MM.1S (cell line): ENCODE measurements around the gene KRTAP4-1.
"Not testable (repeated sequence)": the region's sequence is repeated elsewhere in the genome, so short reads cannot be mapped to it uniquely, and the experiment has no call there.

Source experiments
- DNase-seq: peaks from one replicate; pipeline ENCODE4 v3.0.0-alpha.2; 2015
- H2AFZ ChIP-seq: fragments of 300-600 bp; sonication (generic); 2 replicates; pipeline ENCODE4 v1.6.0; 2016; ENCODE audit warnings: antibody characterized with exemption, low read length
- H3F3A ChIP-seq: fragments of 300-600 bp; sonication (generic); 2 replicates; pipeline ENCODE4 v1.6.1; 2016; ENCODE audit warnings: mild to moderate bottlenecking, antibody characterized with exemption, low read length, moderate library complexity, mixed read lengths; ENCODE audit not compliant: insufficient read depth
- H3K27ac ChIP-seq: fragments of 300-600 bp; sonication (generic); 2 replicates; pipeline ENCODE4 v1.5.1; 2016; ENCODE audit warnings: mild to moderate bottlenecking, low read length
- H3K27me3 ChIP-seq: fragments of 300-600 bp; sonication (generic); replicated peaks from 2 replicates; pipeline ENCODE4 v1.6.0; 2016; ENCODE audit warnings: low read length; ENCODE audit not compliant: insufficient read depth
- H3K36me3 ChIP-seq: fragments of 300-600 bp; sonication (generic); replicated peaks from 2 replicates; pipeline ENCODE4 v1.6.1; 2016; ENCODE audit warnings: mild to moderate bottlenecking, low read length, mixed read lengths; ENCODE audit not compliant: insufficient read depth
- H3K4me1 ChIP-seq: fragments of 300-600 bp; sonication (generic); 2 replicates; pipeline ENCODE4 v1.6.1; 2016; ENCODE audit warnings: low read length, mixed read lengths
- H3K4me2 ChIP-seq: fragments of 300-600 bp; sonication (generic); 2 replicates; pipeline ENCODE4 v1.6.0; 2016; ENCODE audit warnings: low read depth, low read length
- H3K4me3 ChIP-seq: fragments of 300-600 bp; sonication (generic); 2 replicates; pipeline ENCODE4 v1.5.1; 2016; ENCODE audit warnings: low read length, mixed read lengths
- H3K79me2 ChIP-seq: fragments of 300-600 bp; sonication (generic); 2 replicates; pipeline ENCODE4 v1.6.1; 2016; ENCODE audit warnings: mixed run types, low read length, mixed read lengths
- H3K9ac ChIP-seq: fragments of 300-600 bp; sonication (generic); 2 replicates; pipeline ENCODE4 v1.6.1; 2016; ENCODE audit warnings: low read length, mixed read lengths
- H3K9me2 ChIP-seq: fragments of 300-600 bp; sonication (generic); replicated peaks from 2 replicates; pipeline ENCODE4 v1.6.1; 2016; ENCODE audit warnings: mild to moderate bottlenecking, low read length, mixed read lengths; ENCODE audit not compliant: insufficient read depth
- H3K9me3 ChIP-seq: fragments of 300-600 bp; sonication (generic); replicated peaks from 2 replicates; pipeline ENCODE4 v1.6.1; 2016; ENCODE audit warnings: mild to moderate bottlenecking, low read length, mixed read lengths; ENCODE audit not compliant: insufficient read depth
- H4K20me1 ChIP-seq: fragments of 300-600 bp; sonication (generic); 2 replicates; pipeline ENCODE4 v1.6.1; 2016; ENCODE audit warnings: mild to moderate bottlenecking, low read length, moderate library complexity, mixed read lengths; ENCODE audit not compliant: insufficient read depth
- EZH2 ChIP-seq: fragments of 300-600 bp; sonication (generic); optimal IDR thresholded peaks from 2 replicates; pipeline ENCODE3; 2017; ENCODE audit warnings: low read depth, mild to moderate bottlenecking, antibody characterized with exemption, low read length, mixed read lengths
- EZH2phosphoT487 ChIP-seq: fragments of 300-600 bp; sonication (generic); IDR thresholded peaks from 2 replicates; pipeline ENCODE4 v1.6.1; 2018; ENCODE audit warnings: antibody characterized with exemption, low read length
- TF ChIP-seq, protein P1 (sequence below): fragments of 300-600 bp; sonication (generic); IDR thresholded peaks from 2 replicates; pipeline ENCODE4 v1.5.1; 2016; ENCODE audit warnings: antibody characterized with exemption, low read length, mixed read lengths

The KRTAP4-1 gene

DNA sequence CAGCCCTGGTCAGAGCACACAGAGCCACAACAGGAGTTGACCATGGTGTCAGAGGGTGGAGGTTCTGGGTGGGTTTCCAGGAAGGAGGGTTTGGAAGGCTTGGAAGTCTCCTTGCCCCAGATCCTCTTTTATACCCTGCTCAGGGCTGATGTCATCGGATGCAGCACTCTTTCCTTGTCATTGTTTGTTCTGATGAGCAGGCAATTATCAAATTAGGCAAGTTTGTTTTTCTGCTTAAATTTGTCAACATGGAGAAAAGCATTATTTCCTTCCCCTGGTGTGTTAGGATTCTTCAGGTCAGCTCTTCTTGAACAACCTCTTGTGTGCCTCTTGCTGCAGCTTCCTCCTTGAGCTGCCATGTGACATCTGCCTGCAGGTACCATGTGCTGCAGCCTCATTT lies 24.1 kb downstream of the KRTAP4-1 start, which contains the start of gene KRTAP4-4:
Gene KRTAP4-4 (minus strand): TSS at position 101 of the 400 bp plus-strand sequence. CDS start 57 bp downstream, at position 44.
- Histone ChIP-seq H3K9me3 (no peaks in the 10 kb centered on the region), H3K27ac (no peak within 1 kb of the TSS), H3F3A (no peaks in the 10 kb centered on the region), H4K20me1 (no peaks in the 10 kb centered on the region), H3K4me2 (no peak within 1 kb of the TSS), H2AFZ (no peak within 1 kb of the TSS), H3K4me3 (no peak within 1 kb of the TSS), H3K4me1 (no peaks in the 10 kb centered on the region), H3K36me3 (no peaks in the 10 kb centered on the region), H3K27me3 (no peaks in the 10 kb centered on the region), H3K79me2 (no peaks in the 10 kb centered on the region), H3K9me2 (no peaks in the 10 kb centered on the region), H3K9ac (no peak within 1 kb of the TSS)
- TF ChIP-seq EZH2 (no peak), EZH2phosphoT487 (no peak)
- TF ChIP-seq, protein P1, sequence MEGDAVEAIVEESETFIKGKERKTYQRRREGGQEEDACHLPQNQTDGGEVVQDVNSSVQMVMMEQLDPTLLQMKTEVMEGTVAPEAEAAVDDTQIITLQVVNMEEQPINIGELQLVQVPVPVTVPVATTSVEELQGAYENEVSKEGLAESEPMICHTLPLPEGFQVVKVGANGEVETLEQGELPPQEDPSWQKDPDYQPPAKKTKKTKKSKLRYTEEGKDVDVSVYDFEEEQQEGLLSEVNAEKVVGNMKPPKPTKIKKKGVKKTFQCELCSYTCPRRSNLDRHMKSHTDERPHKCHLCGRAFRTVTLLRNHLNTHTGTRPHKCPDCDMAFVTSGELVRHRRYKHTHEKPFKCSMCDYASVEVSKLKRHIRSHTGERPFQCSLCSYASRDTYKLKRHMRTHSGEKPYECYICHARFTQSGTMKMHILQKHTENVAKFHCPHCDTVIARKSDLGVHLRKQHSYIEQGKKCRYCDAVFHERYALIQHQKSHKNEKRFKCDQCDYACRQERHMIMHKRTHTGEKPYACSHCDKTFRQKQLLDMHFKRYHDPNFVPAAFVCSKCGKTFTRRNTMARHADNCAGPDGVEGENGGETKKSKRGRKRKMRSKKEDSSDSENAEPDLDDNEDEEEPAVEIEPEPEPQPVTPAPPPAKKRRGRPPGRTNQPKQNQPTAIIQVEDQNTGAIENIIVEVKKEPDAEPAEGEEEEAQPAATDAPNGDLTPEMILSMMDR: no peak
- DNase-seq: no peak

DNA sequence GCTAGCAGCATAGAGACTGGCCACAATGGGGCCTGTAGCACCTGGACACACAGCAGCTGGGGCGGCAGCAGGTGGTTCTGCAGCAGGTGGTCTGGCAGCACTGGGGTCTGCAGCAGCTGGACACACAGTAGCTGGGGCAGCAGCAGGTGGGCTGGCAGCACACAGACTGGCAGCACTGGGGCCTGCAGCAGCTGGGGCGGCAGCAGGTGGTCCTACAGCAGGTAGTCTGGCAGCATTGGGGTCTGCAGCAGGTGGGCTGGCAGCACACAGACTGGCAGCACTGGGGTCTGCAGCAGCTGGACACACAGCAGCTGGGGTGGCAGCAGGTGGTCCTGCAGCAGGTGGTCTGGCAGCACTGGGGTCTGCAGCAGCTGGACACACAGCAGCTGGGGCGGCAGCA lies 24.5 kb downstream of the KRTAP4-1 start:
- not testable (repeated sequence) for H3K9me3 ChIP-seq, H3K79me2 ChIP-seq, H4K20me1 ChIP-seq, H3K9ac ChIP-seq, H3K36me3 ChIP-seq, H3K9me2 ChIP-seq, H3K4me3 ChIP-seq, H3K4me1 ChIP-seq, H3K4me2 ChIP-seq, H3K27me3 ChIP-seq, H2AFZ ChIP-seq, H3K27ac ChIP-seq, DNase-seq, H3F3A ChIP-seq

GRCh38 chr17:41153856-41154255 lies 30.9 kb downstream of the KRTAP4-1 start:
- H3K9ac ChIP-seq: no peak overlapping the region
- no peaks in the 10 kb centered on the region for H3F3A ChIP-seq
- no peak for DNase-seq
- no peaks in the 10 kb centered on the region for H3K9me3 ChIP-seq
- no peak overlapping the region for H3K4me3 ChIP-seq
- no peaks in the 10 kb centered on the region for H3K9me2 ChIP-seq
- no peaks in the 10 kb centered on the region for H3K4me1 ChIP-seq
- H3K27ac ChIP-seq: no peak overlapping the region
- H2AFZ ChIP-seq: no peak overlapping the region
- H4K20me1 ChIP-seq: no peaks in the 10 kb centered on the region
- H3K79me2 ChIP-seq: no peaks in the 10 kb centered on the region
- TF ChIP-seq EZH2phosphoT487 (no peak), EZH2 (no peak)
- TF ChIP-seq, protein P1: no peak
- no peak overlapping the region for H3K4me2 ChIP-seq
- no peaks in the 10 kb centered on the region for H3K36me3 ChIP-seq
- H3K27me3 ChIP-seq: no peaks in the 10 kb centered on the region

- Histone ChIP-seq H3K9me2 (no peaks in the 10 kb centered on the region), H3K9ac (no peak overlapping the region), H3F3A (no peaks in the 10 kb centered on the region), H4K20me1 (no peaks in the 10 kb centered on the region), H3K4me2 (no peak overlapping the region), H3K79me2 (no peaks in the 10 kb centered on the region), H3K27ac (no peak overlapping the region), H3K9me3 (no peaks in the 10 kb centered on the region), H3K27me3 (no peaks in the 10 kb centered on the region), H3K4me1 (no peaks in the 10 kb centered on the region), H3K36me3 (no peaks in the 10 kb centered on the region), H3K4me3 (no peak overlapping the region), H2AFZ (no peak overlapping the region)
- DNase-seq: no peak
- TF ChIP-seq, protein P1: no peak
- TF ChIP-seq EZH2: no peak
- TF ChIP-seq EZH2phosphoT487: no peak
Observed at GRCh38 chr17:41151525-41151924, 33.2 kb downstream of the KRTAP4-1 start.
